Esophagus squamous epithelium (tissue), 5 donors: ENCODE results near the gene MXI1. TPM values are rescaled to one million over a fixed set of nuclear protein-coding genes. Genes with fewer than 3 reads are reported as not detected.

Experiments used
- DNase-seq: peaks from one replicate; lab custom pipeline; 2025; lab: John Stamatoyannopoulos, UW
- H3K27ac ChIP-seq, 4 donors: fragments of 200-600 bp; sonication (generic); one replicate each; pipeline ENCODE4 v1.5.1; 2016 to 2019; ENCODE audit warnings: mild to moderate bottlenecking in 1 of 4
- H3K27me3 ChIP-seq, 4 donors: fragments of 200-600 bp; sonication (generic); 1 replicate in 3 of 4; 2 replicates in 1 of 4; pipeline versions ENCODE4 v1.5.1 to v1.6.0; 2017 to 2021; ENCODE audit warnings: antibody characterized with exemption in 1 of 4
- H3K36me3 ChIP-seq, 3 donors: fragments of 200-600 bp; sonication (generic); one replicate each; pipeline ENCODE4 v1.5.1; 2016 to 2019
- H3K4me1 ChIP-seq, 3 donors: fragments of 200-600 bp; sonication (generic); one replicate each; pipeline ENCODE4 v1.5.1; 2017 to 2019
- H3K4me3 ChIP-seq, 4 donors: fragments of 200-600 bp; sonication (generic); 1 replicate in 3 of 4; 2 replicates in 1 of 4; pipeline ENCODE4 v1.5.1; 2016 to 2019; ENCODE audit warnings: mild to moderate bottlenecking in 2 of 4, moderate library complexity in 1 of 4
- H3K9me3 ChIP-seq, 3 donors: fragments of 200-600 bp; sonication (generic); one replicate each; pipeline ENCODE4 v1.5.1; 2016 to 2019
- POLR2A ChIP-seq, 4 donors: fragments of 450-650 bp; IDR thresholded peaks; one replicate each; pipeline ENCODE4 v1.6.1; 2017; ENCODE audit warnings: antibody characterized with exemption in 4 of 4, mild to moderate bottlenecking in 4 of 4, moderate library complexity in 3 of 4
- WGBS, 2 donors: methylation state at CpG; one replicate each; pipeline ENCODE4 v1.1.5; 2018; 5-methylcytosine and 5-hydroxymethylcytosine counted together
- intact Hi-C: fragments of 100-400 bp; cut with DNase I; formaldehyde crosslinking; loops from one replicate; pipeline ENCODE4 v1.15.0; 2022
- total RNA-seq, 4 donors: library from RNA; depleted of rRNA; stranded (reverse); fragments of >200 nt; gene quantifications; one replicate each; pipeline ENCODE4 v1.1.0, GENCODE V29; 2016
- TF ChIP-seq, protein P1 (sequence below), 6 experiments: fragments of 450-650 bp in 4 of 6; fragments of 200-600 bp in 2 of 6; sonication (generic) in 2 of 6; IDR thresholded peaks; one replicate each; pipeline ENCODE4 v1.5.1; 2016 to 2019; ENCODE audit warnings: antibody characterized with exemption in 6 of 6, mild to moderate bottlenecking in 4 of 6, moderate library complexity in 4 of 6
- donor health status: DM: yes; HTN: yes; CAD: no.

The MXI1 gene
- total RNA-seq, 4 donors from 2014 or later: 16.0 to 53.2 (median 35.0) TPM

DNA sequence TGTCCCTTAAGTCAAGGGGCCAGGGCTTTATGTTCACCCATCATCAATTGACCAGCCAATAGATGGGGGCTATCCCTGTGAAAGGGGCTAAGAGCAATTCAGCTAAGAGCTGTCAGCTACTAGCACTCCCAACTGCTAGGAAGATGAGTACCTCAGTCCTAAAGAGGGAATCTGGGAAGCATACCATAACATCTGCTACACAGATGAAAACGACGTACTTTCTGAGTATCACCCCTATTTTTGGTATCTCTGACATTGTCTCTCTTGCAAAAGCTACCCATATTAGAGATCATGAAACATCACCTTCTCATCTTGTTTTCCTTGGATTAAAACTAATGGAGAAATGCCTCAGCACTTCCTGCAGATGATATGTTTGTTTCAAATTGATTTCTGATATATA lies 104.8 kb downstream of the MXI1 start:
- intact Hi-C loops: loop anchor here (5.0 kb wide), 1 partner anchor 235 kb away; no protein-coding TSS in a partner anchor
- no peak for DNase-seq
- 79 to 89% methylated on average over 2 of the region's 2 CpGs for whole genome bisulfite sequencing, 2 donors
- no peaks in the 10 kb centered on the region for H3K9me3 ChIP-seq
- peaks cover 0 to 11% (median 3%) of the 10 kb centered on the region in 3 donors for H3K4me1 ChIP-seq
- no peak overlapping the region for H3K27ac ChIP-seq
- no peak for TF ChIP-seq POLR2A (IDR thresholded peaks at IDR 0.05)
- TF ChIP-seq, protein P1, sequence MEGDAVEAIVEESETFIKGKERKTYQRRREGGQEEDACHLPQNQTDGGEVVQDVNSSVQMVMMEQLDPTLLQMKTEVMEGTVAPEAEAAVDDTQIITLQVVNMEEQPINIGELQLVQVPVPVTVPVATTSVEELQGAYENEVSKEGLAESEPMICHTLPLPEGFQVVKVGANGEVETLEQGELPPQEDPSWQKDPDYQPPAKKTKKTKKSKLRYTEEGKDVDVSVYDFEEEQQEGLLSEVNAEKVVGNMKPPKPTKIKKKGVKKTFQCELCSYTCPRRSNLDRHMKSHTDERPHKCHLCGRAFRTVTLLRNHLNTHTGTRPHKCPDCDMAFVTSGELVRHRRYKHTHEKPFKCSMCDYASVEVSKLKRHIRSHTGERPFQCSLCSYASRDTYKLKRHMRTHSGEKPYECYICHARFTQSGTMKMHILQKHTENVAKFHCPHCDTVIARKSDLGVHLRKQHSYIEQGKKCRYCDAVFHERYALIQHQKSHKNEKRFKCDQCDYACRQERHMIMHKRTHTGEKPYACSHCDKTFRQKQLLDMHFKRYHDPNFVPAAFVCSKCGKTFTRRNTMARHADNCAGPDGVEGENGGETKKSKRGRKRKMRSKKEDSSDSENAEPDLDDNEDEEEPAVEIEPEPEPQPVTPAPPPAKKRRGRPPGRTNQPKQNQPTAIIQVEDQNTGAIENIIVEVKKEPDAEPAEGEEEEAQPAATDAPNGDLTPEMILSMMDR (IDR thresholded peaks at IDR 0.05): no peak
- H3K27me3 ChIP-seq: peaks cover 0 to 6% (median 0%) of the 10 kb centered on the region in 4 donors
- no peaks in the 10 kb centered on the region for H3K36me3 ChIP-seq
- H3K4me3 ChIP-seq: no peak overlapping the region

DNA sequence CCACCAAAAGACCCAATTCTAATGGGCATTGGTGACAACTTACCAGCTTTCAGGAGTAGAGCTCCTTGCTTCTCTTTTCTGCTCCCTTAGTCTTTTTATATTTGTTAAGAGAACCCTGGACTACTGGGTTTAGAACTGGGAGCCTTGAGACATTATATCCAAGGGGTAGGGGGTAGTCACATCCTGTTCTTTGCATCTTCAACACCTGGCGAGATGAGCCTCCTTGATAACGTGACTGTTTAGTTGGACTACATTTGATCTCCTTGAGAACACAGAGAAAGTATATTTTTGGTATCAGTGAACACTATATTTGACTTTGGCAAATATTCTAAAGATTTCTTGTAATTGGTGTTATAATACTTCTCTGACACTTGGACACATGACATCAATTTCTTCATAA lies 106.3 kb downstream of the MXI1 start:
- WGBS, 2 donors: 69 to 81% methylated on average over 2 of the region's 2 CpGs
- no peak overlapping the region for H3K4me3 ChIP-seq
- H3K4me1 ChIP-seq: peaks cover 0 to 11% (median 3%) of the 10 kb centered on the region in 3 donors
- intact Hi-C loops: loop anchor here (5.0 kb wide), 1 partner anchor 234 kb away; no protein-coding TSS in a partner anchor
- H3K36me3 ChIP-seq: no peaks in the 10 kb centered on the region
- H3K27ac ChIP-seq: no peak overlapping the region
- peaks cover 0 to 6% (median 0%) of the 10 kb centered on the region in 4 donors for H3K27me3 ChIP-seq
- TF ChIP-seq POLR2A (IDR thresholded peaks at IDR 0.05): no peak
- TF ChIP-seq, protein P1 (IDR thresholded peaks at IDR 0.05): no peak
- no peak for DNase-seq
- H3K9me3 ChIP-seq: no peaks in the 10 kb centered on the region

DNA sequence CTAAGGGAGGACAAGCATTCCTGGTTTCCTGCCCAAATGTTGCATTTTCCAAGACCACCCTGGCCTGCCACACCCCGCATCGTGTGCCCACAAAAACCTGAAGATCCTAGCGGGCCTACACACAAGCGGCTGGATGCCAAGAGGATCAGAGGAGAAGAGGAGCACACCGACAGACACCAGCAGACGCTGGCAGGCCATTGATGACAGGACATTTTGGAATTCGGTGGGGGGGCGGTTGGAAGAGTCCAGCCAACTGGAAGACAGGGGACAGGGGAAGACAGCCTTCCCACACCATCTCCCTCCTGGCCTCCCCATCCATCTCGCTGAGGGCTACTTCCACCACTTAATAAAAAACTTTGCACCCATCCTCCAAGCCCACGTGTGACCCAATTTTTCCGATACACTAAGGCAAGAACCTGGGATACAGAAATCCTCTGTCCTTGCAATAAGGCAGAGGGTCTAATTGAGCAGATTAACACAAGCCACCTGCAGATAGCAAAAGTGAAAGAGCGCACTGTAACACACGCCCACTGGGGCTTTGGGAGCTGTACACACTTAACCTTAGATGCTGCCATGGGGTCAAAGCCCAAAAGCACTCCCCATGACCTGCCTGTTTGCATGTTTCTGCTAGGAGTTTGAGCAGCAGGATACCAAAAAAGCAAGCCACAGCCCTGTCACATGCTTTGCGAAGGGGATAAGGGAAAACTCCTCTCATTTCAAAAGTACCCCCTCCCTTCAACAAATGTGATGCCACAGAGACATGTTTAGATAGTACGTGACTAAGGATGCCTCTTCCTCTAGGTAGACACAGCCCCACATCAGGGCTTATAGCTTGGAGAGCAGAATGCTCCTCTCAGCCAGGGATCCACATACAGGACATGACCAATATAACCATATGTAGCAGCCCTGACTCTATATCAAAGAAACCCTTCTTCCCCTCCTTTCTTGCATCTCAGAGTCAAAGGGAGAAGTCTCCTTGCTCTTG lies 110.8 kb downstream of the MXI1 start:
- Histone ChIP-seq H3K27ac (no peak overlapping the region), H3K9me3 (no peaks in the 10 kb centered on the region), H3K4me3 (no peak overlapping the region), H3K36me3 (no peaks in the 10 kb centered on the region), H3K27me3 (peaks cover 0 to 4% (median 0%) of the 10 kb centered on the region in 4 donors), H3K4me1 (no peaks in the 10 kb centered on the region)
- TF ChIP-seq, protein P1 (IDR thresholded peaks at IDR 0.05): no peak
- no peak for TF ChIP-seq POLR2A (IDR thresholded peaks at IDR 0.05)
- DNase-seq: no peak
- 83 to 87% methylated on average over 9 to 10 of the region's 15 CpGs for WGBS, 2 donors
- intact Hi-C loops: no loop called here

DNA sequence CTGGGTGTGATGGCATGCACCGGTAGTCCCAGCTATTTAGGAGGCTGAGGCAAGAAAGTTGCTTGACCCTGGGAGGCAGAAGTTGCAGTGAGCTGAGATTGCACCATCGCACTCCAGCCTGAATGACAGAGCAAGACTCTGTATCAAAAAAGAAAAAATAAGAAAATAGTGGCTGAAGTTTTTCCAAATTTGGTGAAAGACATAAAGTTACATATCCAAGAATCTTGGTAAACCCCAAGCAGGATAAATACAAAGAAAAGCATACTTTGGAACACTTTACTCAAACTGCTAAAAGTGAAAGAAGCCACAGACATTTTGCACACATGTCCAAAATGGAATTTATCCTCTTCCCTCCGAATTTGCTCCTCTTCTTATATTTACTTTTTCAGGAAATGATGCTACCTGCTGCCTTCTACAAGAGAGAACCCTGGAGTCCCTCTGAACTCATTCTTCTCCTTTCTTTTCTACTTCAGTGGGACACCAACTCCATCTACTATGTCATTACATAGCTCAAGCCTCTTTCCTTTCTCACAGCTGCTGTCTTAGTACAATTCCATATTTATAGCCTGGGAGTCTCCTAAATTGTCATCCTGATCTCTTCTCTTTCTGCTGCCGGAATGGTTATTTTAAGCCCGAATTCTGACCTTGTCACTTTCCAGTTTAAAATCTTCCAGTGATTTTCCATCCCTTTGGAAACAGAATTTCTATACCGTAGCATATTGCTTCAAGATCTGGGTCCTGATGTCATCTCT lies 114.6 kb downstream of the MXI1 start:
- Histone ChIP-seq H3K9me3 (no peaks in the 10 kb centered on the region), H3K4me1 (no peaks in the 10 kb centered on the region), H3K4me3 (no peak overlapping the region), H3K27me3 (no peaks in the 10 kb centered on the region), H3K36me3 (no peaks in the 10 kb centered on the region), H3K27ac (no peak overlapping the region)
- DNase-seq: no peak
- 84 to 85% methylated on average over 6 of the region's 6 CpGs for WGBS, 2 donors
- intact Hi-C loops: no loop called here
- TF ChIP-seq, protein P1 (IDR thresholded peaks at IDR 0.05): no peak
- TF ChIP-seq POLR2A (IDR thresholded peaks at IDR 0.05): no peak
